Measurements from ENCODE around the gene LRRC17. TPM values are rescaled to one million over a fixed set of nuclear protein-coding genes. Genes with fewer than 3 reads are reported as not detected.

Gene LRRC17
- total and polyA plus RNA-seq, 2 experiments from 2014 or later = 20.4 to 40.8 TPM

DNA sequence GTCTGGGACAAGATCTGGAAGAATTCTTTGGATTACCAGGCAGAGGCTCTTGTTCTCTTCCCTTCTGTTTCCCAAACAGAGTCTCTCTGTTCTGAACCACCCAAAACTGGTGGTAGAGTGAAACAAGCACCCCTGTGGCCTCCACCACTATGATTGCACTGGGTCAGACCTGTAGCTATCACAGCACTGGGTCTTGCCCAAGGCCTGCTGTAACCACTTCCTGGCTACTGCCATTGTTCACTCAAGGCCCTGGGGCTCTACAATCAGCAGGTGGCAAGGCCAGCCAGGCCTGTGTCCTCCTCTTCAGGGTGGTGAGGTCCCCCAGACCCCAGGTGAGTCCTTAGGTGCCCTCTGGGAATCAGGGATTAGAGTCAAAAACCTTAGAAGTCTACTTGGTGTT is 4.1 kb upstream of the LRRC17 start:
- no peak overlapping the region for H3K27ac ChIP-seq
- H3K4me3 ChIP-seq = no peak overlapping the region
- H3K4me1 ChIP-seq (ENCODE audit: insufficient read depth) = no peaks in the 10 kb centered on the region
- no peaks in the 10 kb centered on the region for H3K9me2 ChIP-seq (replicated peaks; ENCODE audit: insufficient read depth)
- TF ChIP-seq EZH2 (IDR thresholded peaks at IDR 0.05; ENCODE audit: borderline replicate concordance) (no peak), EZH2phosphoT487 (IDR thresholded peaks at IDR 0.05; ENCODE audit: low read depth, severe bottlenecking, unreplicated experiment) (no peak)
- H3K79me2 ChIP-seq = peaks cover 1% of the 10 kb centered on the region
- H3K9me3 ChIP-seq (ENCODE audit: low read depth) = no peaks in the 10 kb centered on the region
- no peaks in the 10 kb centered on the region for H4K20me1 ChIP-seq (ENCODE audit: insufficient read depth, poor library complexity, severe bottlenecking)
- no peak overlapping the region for H3K4me2 ChIP-seq
- no peak overlapping the region for H2AFZ ChIP-seq
- no peaks in the 10 kb centered on the region for H3K36me3 ChIP-seq (replicated peaks; ENCODE audit: insufficient read depth, low read depth)
- no peak for DNase-seq (ENCODE audit: low spot score)
- no peaks in the 10 kb centered on the region for H3K27me3 ChIP-seq

DNA sequence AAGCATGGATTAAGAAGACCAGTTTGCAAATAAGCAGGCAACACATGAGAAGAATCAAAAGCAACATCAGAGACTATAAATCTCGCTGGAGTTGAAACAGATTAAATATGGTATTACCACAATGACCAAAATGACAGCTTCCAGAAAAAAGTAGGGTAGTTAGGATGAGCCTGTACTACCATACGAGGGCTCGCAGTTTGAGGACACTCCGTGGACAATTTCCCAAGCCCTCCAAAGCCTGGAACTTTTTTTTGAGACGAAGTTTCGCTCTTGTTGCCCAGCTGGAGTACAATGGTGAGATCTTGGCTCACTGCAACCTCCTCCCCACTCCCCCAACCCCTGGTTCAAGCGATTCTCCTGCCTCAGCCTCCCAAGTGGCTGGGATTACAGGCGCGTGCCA is 1.0 kb downstream of the LRRC17 start:
- TF ChIP-seq, protein P1, sequence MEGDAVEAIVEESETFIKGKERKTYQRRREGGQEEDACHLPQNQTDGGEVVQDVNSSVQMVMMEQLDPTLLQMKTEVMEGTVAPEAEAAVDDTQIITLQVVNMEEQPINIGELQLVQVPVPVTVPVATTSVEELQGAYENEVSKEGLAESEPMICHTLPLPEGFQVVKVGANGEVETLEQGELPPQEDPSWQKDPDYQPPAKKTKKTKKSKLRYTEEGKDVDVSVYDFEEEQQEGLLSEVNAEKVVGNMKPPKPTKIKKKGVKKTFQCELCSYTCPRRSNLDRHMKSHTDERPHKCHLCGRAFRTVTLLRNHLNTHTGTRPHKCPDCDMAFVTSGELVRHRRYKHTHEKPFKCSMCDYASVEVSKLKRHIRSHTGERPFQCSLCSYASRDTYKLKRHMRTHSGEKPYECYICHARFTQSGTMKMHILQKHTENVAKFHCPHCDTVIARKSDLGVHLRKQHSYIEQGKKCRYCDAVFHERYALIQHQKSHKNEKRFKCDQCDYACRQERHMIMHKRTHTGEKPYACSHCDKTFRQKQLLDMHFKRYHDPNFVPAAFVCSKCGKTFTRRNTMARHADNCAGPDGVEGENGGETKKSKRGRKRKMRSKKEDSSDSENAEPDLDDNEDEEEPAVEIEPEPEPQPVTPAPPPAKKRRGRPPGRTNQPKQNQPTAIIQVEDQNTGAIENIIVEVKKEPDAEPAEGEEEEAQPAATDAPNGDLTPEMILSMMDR (IDR thresholded peaks at IDR 0.05; ENCODE audit: poor library complexity) = no peak
- TF ChIP-seq EZH2phosphoT487 (IDR thresholded peaks at IDR 0.05; ENCODE audit: low read depth, severe bottlenecking, unreplicated experiment) (no peak), EZH2 (IDR thresholded peaks at IDR 0.05; ENCODE audit: borderline replicate concordance) (no peak)
- Histone ChIP-seq H3K4me1 (ENCODE audit: insufficient read depth) (no peaks in the 10 kb centered on the region), H4K20me1 (ENCODE audit: insufficient read depth, poor library complexity, severe bottlenecking) (no peaks in the 10 kb centered on the region), H3K4me3 (peak overlapping the region; percentile 8), H3K36me3 (replicated peaks; ENCODE audit: insufficient read depth, low read depth) (no peaks in the 10 kb centered on the region), H3K79me2 (peaks cover 15% of the 10 kb centered on the region), H3K27ac (peak overlapping the region; percentile 80), H3K9me2 (replicated peaks; ENCODE audit: insufficient read depth) (no peaks in the 10 kb centered on the region), H3K27me3 (no peaks in the 10 kb centered on the region), H3K9me3 (ENCODE audit: low read depth) (no peaks in the 10 kb centered on the region), H3K4me2 (peak overlapping the region; percentile 67), H2AFZ (no peak overlapping the region)
- DNase-seq (ENCODE audit: low spot score) = no peak
- WGBS (ENCODE audit: low lambda C conversion rate, missing lambda C conversion rate) = 79% methylated on average over 9 of the region's 9 CpGs

DNA sequence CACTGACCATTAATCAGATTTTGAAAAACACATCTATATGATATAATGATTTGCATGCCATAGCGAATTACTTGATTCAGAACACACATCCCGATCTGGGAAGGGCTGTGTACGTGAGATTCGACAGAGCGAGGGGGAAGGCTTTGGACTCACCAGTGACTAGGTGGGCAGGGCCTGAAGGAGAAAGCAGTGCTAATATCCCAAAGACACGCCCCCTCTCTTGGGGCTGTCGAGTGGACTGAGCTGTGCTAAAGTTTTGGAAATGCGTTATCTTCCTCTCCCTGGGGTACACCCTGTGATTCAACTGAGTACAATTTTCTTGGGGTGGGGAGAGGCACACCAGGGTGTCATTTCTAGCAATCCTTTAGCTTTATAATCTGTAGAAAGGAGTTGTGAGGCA is 1.8 kb downstream of the LRRC17 start:
- no peaks in the 10 kb centered on the region for H4K20me1 ChIP-seq (ENCODE audit: insufficient read depth, poor library complexity, severe bottlenecking)
- no peaks in the 10 kb centered on the region for H3K9me2 ChIP-seq (replicated peaks; ENCODE audit: insufficient read depth)
- TF ChIP-seq EZH2phosphoT487 (IDR thresholded peaks at IDR 0.05; ENCODE audit: low read depth, severe bottlenecking, unreplicated experiment) (no peak), EZH2 (IDR thresholded peaks at IDR 0.05; ENCODE audit: borderline replicate concordance) (no peak)
- no peak overlapping the region for H2AFZ ChIP-seq
- peak overlapping the region; percentile 9 for H3K4me3 ChIP-seq
- H3K79me2 ChIP-seq = peaks cover 15% of the 10 kb centered on the region
- H3K4me1 ChIP-seq (ENCODE audit: insufficient read depth) = no peaks in the 10 kb centered on the region
- H3K27me3 ChIP-seq = no peaks in the 10 kb centered on the region
- H3K36me3 ChIP-seq (replicated peaks; ENCODE audit: insufficient read depth, low read depth) = no peaks in the 10 kb centered on the region
- H3K27ac ChIP-seq = peak overlapping the region; percentile 80
- whole genome bisulfite sequencing (ENCODE audit: low lambda C conversion rate, missing lambda C conversion rate) = 55% methylated on average over 8 of the region's 8 CpGs
- H3K4me2 ChIP-seq = peak overlapping the region; percentile 67
- no peaks in the 10 kb centered on the region for H3K9me3 ChIP-seq (ENCODE audit: low read depth)
- peak; percentile 38 for DNase-seq (ENCODE audit: low spot score)

DNA sequence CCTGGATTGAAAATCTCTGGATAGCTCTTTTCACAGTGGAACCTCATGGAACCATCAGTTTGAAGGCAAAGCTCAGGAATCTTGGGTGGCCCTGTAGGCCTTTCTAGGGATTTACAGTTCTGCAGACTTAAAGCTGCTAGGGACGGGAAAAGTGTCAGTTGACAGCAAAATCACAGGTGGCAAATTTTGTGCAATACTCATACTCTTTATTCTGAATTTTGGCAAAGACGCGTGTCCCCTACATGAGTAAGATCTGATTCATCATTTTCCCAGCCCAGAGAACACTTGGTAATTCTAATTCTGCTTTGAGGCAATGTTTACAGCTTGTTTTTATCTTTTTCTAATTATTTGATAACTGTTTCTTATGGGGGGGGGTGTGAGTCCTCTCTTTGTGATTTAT is 3.6 kb downstream of the LRRC17 start:
- WGBS (ENCODE audit: low lambda C conversion rate, missing lambda C conversion rate) = 79% methylated on average over 3 of the region's 3 CpGs
- Histone ChIP-seq H2AFZ (no peak overlapping the region), H3K27ac (no peak overlapping the region), H3K4me3 (no peak overlapping the region), H3K79me2 (peaks cover 15% of the 10 kb centered on the region), H3K9me3 (ENCODE audit: low read depth) (no peaks in the 10 kb centered on the region), H3K36me3 (replicated peaks; ENCODE audit: insufficient read depth, low read depth) (no peaks in the 10 kb centered on the region), H3K9me2 (replicated peaks; ENCODE audit: insufficient read depth) (no peaks in the 10 kb centered on the region), H3K27me3 (no peaks in the 10 kb centered on the region), H4K20me1 (ENCODE audit: insufficient read depth, poor library complexity, severe bottlenecking) (no peaks in the 10 kb centered on the region), H3K4me2 (peak overlapping the region; percentile 67), H3K4me1 (ENCODE audit: insufficient read depth) (no peaks in the 10 kb centered on the region)
- TF ChIP-seq EZH2phosphoT487 (IDR thresholded peaks at IDR 0.05; ENCODE audit: low read depth, severe bottlenecking, unreplicated experiment) (no peak), EZH2 (IDR thresholded peaks at IDR 0.05; ENCODE audit: borderline replicate concordance) (no peak)
- TF ChIP-seq, protein P1 (IDR thresholded peaks at IDR 0.05; ENCODE audit: poor library complexity) = no peak
- no peak for DNase-seq (ENCODE audit: low spot score)
